HCT116 (cell line): ENCODE results near the gene UMAD1. TPM values are rescaled to one million over a fixed set of nuclear protein-coding genes. Genes with fewer than 3 reads are reported as not detected.

Experiments
- ATAC-seq: fragments of 200-7000 bp; cut with Tn5 transposase; 2 replicates; pipeline ENCODE4 v1.9.1; 2020; ENCODE audit warnings: mild to moderate bottlenecking, moderate library complexity
- BruUV-seq: library from RNA; stranded (reverse); fragments of 400-500 nt; replicated peaks from 2 replicates; lab custom pipeline; 2021; lab: Mats Ljungman, UMichigan
- CTCF ChIA-PET: fragments of 300-600 bp; sonication (Branson Sonifier 250); formaldehyde crosslinking; loops from one replicate; lab custom pipeline; 2021; ENCODE audit warnings: antibody characterized with exemption; lab: Charles Lee
- POLR2A ChIA-PET: fragments of 300-600, 350-600 bp; sonication (Branson Sonifier 250); formaldehyde crosslinking; loops from one replicate; lab custom pipeline; 2021; ENCODE audit warnings: antibody characterized with exemption; lab: Charles Lee
- RAD21 ChIA-PET, 2 experiments: fragments of 300-600 bp; sonication (Branson Sonifier 250); formaldehyde crosslinking; loops; one replicate each; lab custom pipeline; 2023; ENCODE audit warnings: low total read pairs in 2 of 2; ENCODE audit not compliant: uncharacterized antibody in 2 of 2, unreplicated experiment in 2 of 2, low non-redundant PET in 1 of 2; lab: Charles Lee
- DNase-seq: peaks from one replicate; pipeline ENCODE4 v3.0.0-alpha.2; 2010; ENCODE audit warnings: low read depth, low spot score
- H2AFZ ChIP-seq: fragments of 200-600 bp; shearing (Covaris generic), sonication (generic); 2 replicates; pipeline ENCODE4 v1.6.1; 2017; ENCODE audit warnings: low read depth, mixed run types, mixed read lengths, antibody characterized with exemption, low read length; ENCODE audit not compliant: poor library complexity, severe bottlenecking
- H3K27ac ChIP-seq: 2 replicates; pipeline ENCODE4 v1.5.1; 2012; ENCODE audit warnings: low read depth, low read length
- H3K27me3 ChIP-seq: fragments of 200-600 bp; sonication (generic); 2 replicates; pipeline ENCODE4 v1.6.1; 2016; ENCODE audit warnings: mixed run types, low read length, mixed read lengths; ENCODE audit not compliant: insufficient read depth
- H3K36me3 ChIP-seq, 2 experiments: fragments of 200-500 bp in 1 of 2; fragments of 200-600 bp in 1 of 2; sonication (Bioruptor generic) in 1 of 2; sonication (generic) in 1 of 2; 2 replicates each; pipeline versions ENCODE4 v1.5.1 to v1.6.1; 2014 to 2016; ENCODE audit warnings: low read length in 2 of 2, inconsistent platforms in 1 of 2, mixed read lengths in 1 of 2, mixed run types in 1 of 2; ENCODE audit not compliant: insufficient read depth in 2 of 2, control insufficient read depth in 1 of 2
- H3K4me1 ChIP-seq, 2 experiments: fragments of 200-600 bp in 1 of 2; sonication (generic) in 1 of 2; 2 replicates each; pipeline versions ENCODE4 v1.5.1 to v1.6.1; 2012 to 2017; ENCODE audit warnings: low read length in 2 of 2, inconsistent platforms in 1 of 2, mild to moderate bottlenecking in 1 of 2, mixed read lengths in 1 of 2, mixed run types in 1 of 2, moderate library complexity in 1 of 2; ENCODE audit not compliant: insufficient read depth in 2 of 2, control insufficient read depth in 1 of 2
- H3K4me2 ChIP-seq: fragments of 200-600 bp; sonication (generic); 2 replicates; pipeline ENCODE4 v1.6.1; 2017; ENCODE audit warnings: mixed run types, low read length, mixed read lengths
- H3K4me3 ChIP-seq, 2 experiments: fragments of 200-600 bp in 1 of 2; sonication (generic) in 1 of 2; replicated peaks in 1 of 2; 2 replicates each; pipeline ENCODE4 v1.5.1; 2011 to 2016; ENCODE audit warnings: low read length in 2 of 2, control low read depth in 1 of 2, low read depth in 1 of 2, mild to moderate bottlenecking in 1 of 2, mixed read lengths in 1 of 2, mixed run types in 1 of 2
- H3K79me2 ChIP-seq: fragments of 200-600 bp; sonication (generic); 2 replicates; pipeline ENCODE4 v1.6.1; 2017; ENCODE audit warnings: mild to moderate bottlenecking, mixed run types, low read length, moderate library complexity, mixed read lengths; ENCODE audit not compliant: insufficient read depth
- H3K9ac ChIP-seq: fragments of 200-600 bp; sonication (generic); 2 replicates; pipeline ENCODE4 v1.6.1; 2016; ENCODE audit warnings: low read length, mixed read lengths
- H3K9me2 ChIP-seq: fragments of 200-600 bp; sonication (generic), shearing (Covaris generic); 2 replicates; pipeline ENCODE4 v1.6.1; 2017; ENCODE audit warnings: mixed run types, mild to moderate bottlenecking, moderate library complexity; ENCODE audit not compliant: insufficient read depth
- H3K9me3 ChIP-seq, 2 experiments: fragments of 200-500 bp in 1 of 2; fragments of 200-600 bp in 1 of 2; sonication (Bioruptor generic) in 1 of 2; sonication (generic) in 1 of 2; 2 replicates each; pipeline ENCODE4 v1.6.1; 2014 to 2017; ENCODE audit warnings: low read length in 2 of 2, mixed read lengths in 2 of 2, inconsistent platforms in 1 of 2, low read depth in 1 of 2, mild to moderate bottlenecking in 1 of 2, mixed run types in 1 of 2, moderate library complexity in 1 of 2; ENCODE audit not compliant: control insufficient read depth in 1 of 2, insufficient read depth in 1 of 2
- H4K20me1 ChIP-seq: fragments of 200-600 bp; sonication (generic), shearing (Covaris generic); 2 replicates; pipeline ENCODE4 v1.6.1; 2017; ENCODE audit warnings: mixed run types, mild to moderate bottlenecking, moderate library complexity; ENCODE audit not compliant: insufficient read depth
- CEBPB ChIP-seq: IDR thresholded peaks from 2 replicates; pipeline ENCODE4 v1.6.1; 2012; ENCODE audit warnings: low read depth
- CTCF ChIP-seq, 3 experiments: fragments of 200-600 bp in 1 of 3; sonication (generic) in 1 of 3; IDR thresholded peaks in 2 of 3; conservative IDR thresholded peaks in 1 of 3; 2 replicates each; pipeline ENCODE4 v1.5.1; 2012 to 2017; ENCODE audit warnings: low read depth in 2 of 3, low read length in 2 of 3, antibody characterized with exemption in 1 of 3, borderline replicate concordance in 1 of 3, control low read depth in 1 of 3, mild to moderate bottlenecking in 1 of 3, mixed read lengths in 1 of 3, mixed run types in 1 of 3, moderate library complexity in 1 of 3; ENCODE audit not compliant: insufficient read depth in 1 of 3
- EGR1 ChIP-seq: IDR thresholded peaks from 2 replicates; pipeline ENCODE4 v1.6.1; 2012; ENCODE audit warnings: low read depth
- ELF1 ChIP-seq: IDR thresholded peaks from 2 replicates; pipeline ENCODE4 v1.6.1; 2012; ENCODE audit warnings: low read depth, borderline replicate concordance
- MAX ChIP-seq: IDR thresholded peaks from 2 replicates; pipeline ENCODE4 v1.6.1; 2012
- RAD21 ChIP-seq: IDR thresholded peaks from 2 replicates; pipeline ENCODE4 v1.6.1; 2012; ENCODE audit warnings: low read depth, mild to moderate bottlenecking
- REST ChIP-seq: IDR thresholded peaks from 2 replicates; pipeline ENCODE4 v1.6.1; 2012; ENCODE audit warnings: low read depth
- SIN3A ChIP-seq: IDR thresholded peaks from 2 replicates; pipeline ENCODE4 v1.6.1; 2012; ENCODE audit warnings: low read depth
- SP1 ChIP-seq: IDR thresholded peaks from 2 replicates; pipeline ENCODE4 v1.6.1; 2012; ENCODE audit warnings: low read depth
- ZNF274 ChIP-seq: fragments of 200-500 bp; sonication (Bioruptor generic); IDR thresholded peaks from 2 replicates; pipeline ENCODE4 v1.6.1; 2014; ENCODE audit warnings: mild to moderate bottlenecking, low read depth, low read length, inconsistent platforms
- intact Hi-C: fragments of 100-400 bp; cut with micrococcal nuclease; formaldehyde crosslinking; loops from 2 replicates; pipeline ENCODE4 v1.10.0; 2022
- total RNA-seq: library from RNA; stranded (reverse); gene quantifications from one replicate; pipeline ENCODE4 v1.2.1, GENCODE V29; 2021; ENCODE audit not compliant: unreplicated experiment

UMAD1 gene
- total RNA-seq, 1 experiment from 2014 or later, result 12.7 TPM

GRCh38 chr7:7761340-7761973 is 120.9 kb downstream of the UMAD1 start:
- no peak overlapping the region for H2AFZ ChIP-seq
- H3K4me3 ChIP-seq, result no peak overlapping the region
- no peaks in the 10 kb centered on the region for H3K9me2 ChIP-seq
- POLR2A ChIA-PET, result no interaction called here
- H3K27ac ChIP-seq, result no peak overlapping the region
- DNase-seq, result peak; percentile 26
- BruUV-seq, result no TSS peak
- H3K4me2 ChIP-seq, result no peak overlapping the region
- H3K27me3 ChIP-seq, result no peaks in the 10 kb centered on the region
- RAD21 ChIA-PET, result no interaction called here
- H3K4me1 ChIP-seq, result no peaks in the 10 kb centered on the region
- intact Hi-C loops, result loop anchor here (1.0 to 10.0 kb wide), 5 partner anchors 81 to 536 kb away; no protein-coding TSS in a partner anchor
- H3K79me2 ChIP-seq, result no peaks in the 10 kb centered on the region
- H3K36me3 ChIP-seq, result no peaks in the 10 kb centered on the region
- CTCF ChIA-PET, result interaction anchor here (0.6 to 2.0 kb wide), 3 partner anchors 80 to 337 kb away, joined by 3 to 11 read pairs (median 6); no protein-coding TSS in a partner anchor
- peak; percentile 60; the same call in 1 of the 2 replicates for ATAC-seq
- H4K20me1 ChIP-seq, result no peaks in the 10 kb centered on the region
- no peaks in the 10 kb centered on the region for H3K9me3 ChIP-seq
- H3K9ac ChIP-seq, result no peak overlapping the region
- TF ChIP-seq RAD21 (peak; percentile 62), SP1 (no peak), CTCF (IDR thresholded peaks at IDR 0.05 in 2 of 3, conservative IDR thresholded peaks at IDR 0.05 in 1 of 3; ENCODE audit: borderline replicate concordance in 1 of 3, insufficient read depth in 1 of 3, low read depth in 2 of 3, low read length in 2 of 3) (peak; percentile 19 to 47 (median 40); a peak in 4 of 6 replicates)

GRCh38 chr7:7761974-7762779 is 121.6 kb downstream of the UMAD1 start:
- H3K9me3 ChIP-seq, result no peaks in the 10 kb centered on the region
- intact Hi-C loops, result loop anchor here (1.0 to 10.0 kb wide), 5 partner anchors 81 to 535 kb away; no protein-coding TSS in a partner anchor
- no peaks in the 10 kb centered on the region for H3K79me2 ChIP-seq
- no peaks in the 10 kb centered on the region for H3K9me2 ChIP-seq
- ChIA-PET POLR2A (no interaction called here), CTCF (interaction anchor here (1.0 kb wide), 1 partner anchor 81 kb away, joined by 6 read pairs; no protein-coding TSS in a partner anchor), RAD21 (no interaction called here)
- BruUV-seq, result no TSS peak
- no peak overlapping the region for H3K9ac ChIP-seq
- DNase-seq (no peak), ATAC-seq (no peak)
- H4K20me1 ChIP-seq, result no peaks in the 10 kb centered on the region
- H3K4me2 ChIP-seq, result no peak overlapping the region
- H3K27me3 ChIP-seq, result no peaks in the 10 kb centered on the region
- H3K4me3 ChIP-seq, result no peak overlapping the region
- no peak overlapping the region for H3K27ac ChIP-seq
- no peaks in the 10 kb centered on the region for H3K36me3 ChIP-seq
- H2AFZ ChIP-seq, result no peak overlapping the region
- no peaks in the 10 kb centered on the region for H3K4me1 ChIP-seq
- no peak for TF ChIP-seq REST
- no peak for TF ChIP-seq MAX
- TF ChIP-seq EGR1, result no peak
- TF ChIP-seq ZNF274, result no peak
- TF ChIP-seq ELF1, result no peak
- no peak for TF ChIP-seq SIN3A
- no peak for TF ChIP-seq CEBPB
